Naive thymus-derived CD4-positive, alpha-beta T cell (primary cell): ENCODE results near the gene PDGFD. TPM values are rescaled to one million over a fixed set of nuclear protein-coding genes. Genes with fewer than 3 reads are reported as not detected.

ENCODE experiments used
- ATAC-seq: fragments of 150-1000 bp; cut with Tn5 transposase; 2 replicates; pipeline ENCODE4 v1.10.0; 2021; ENCODE audit warnings: mild to moderate bottlenecking, moderate library complexity
- CTCF ChIA-PET: fragments of 350-600 bp; sonication (Branson Sonifier 250); formaldehyde crosslinking; loops from one replicate; lab custom pipeline; 2021; ENCODE audit warnings: antibody characterized with exemption; lab: Charles Lee
- POLR2A ChIA-PET: fragments of 350-600 bp; sonication (Branson Sonifier 250); formaldehyde crosslinking; loops from one replicate; lab custom pipeline; 2021; ENCODE audit warnings: antibody characterized with exemption, inconsistent platforms; lab: Charles Lee
- DNase-seq, 9 donors: peaks; one replicate each; pipeline versions ENCODE4 v3.0.0 to v3.0.0-alpha.2; 2020 to 2022; ENCODE audit warnings: mixed read lengths in 1 of 9
- H3K27ac ChIP-seq: one replicate; pipeline ENCODE4 v1.7.0; 2013; ENCODE audit warnings: mild to moderate bottlenecking, low read depth, low read length, moderate library complexity
- H3K27me3 ChIP-seq, 2 donors: one replicate each; pipeline ENCODE4 v1.7.0; 2013; ENCODE audit warnings: low read length in 2 of 2, mild to moderate bottlenecking in 2 of 2, moderate library complexity in 2 of 2; ENCODE audit not compliant: control insufficient read depth in 2 of 2, insufficient read depth in 2 of 2
- H3K36me3 ChIP-seq, 3 experiments: 1 replicate in 2 of 3; 2 replicates in 1 of 3; pipeline ENCODE4 v1.7.0; 2013; ENCODE audit warnings: low read length in 3 of 3, mild to moderate bottlenecking in 3 of 3, moderate library complexity in 1 of 3; ENCODE audit not compliant: insufficient read depth in 3 of 3, control insufficient read depth in 2 of 3
- H3K4me1 ChIP-seq, 2 donors: one replicate each; pipeline ENCODE4 v1.7.0; 2013; ENCODE audit warnings: low read length in 2 of 2, mild to moderate bottlenecking in 2 of 2, moderate library complexity in 1 of 2; ENCODE audit not compliant: control insufficient read depth in 2 of 2, insufficient read depth in 2 of 2
- H3K4me3 ChIP-seq: 2 replicates; pipeline ENCODE4 v1.7.0; 2013; ENCODE audit warnings: mild to moderate bottlenecking, low read length
- H3K9me3 ChIP-seq, 3 experiments: 1 replicate in 2 of 3; 2 replicates in 1 of 3; pipeline ENCODE4 v1.7.0; 2013; ENCODE audit warnings: low read length in 3 of 3; ENCODE audit not compliant: control insufficient read depth in 2 of 3
- H3K27ac Mint-ChIP-seq, 9 donors: one replicate each; pipeline ENCODE4 v1.8.0; 2020 to 2022; ENCODE audit warnings: mixed read lengths in 9 of 9, mild to moderate bottlenecking in 8 of 9, moderate library complexity in 5 of 9, inconsistent platforms in 2 of 9
- H3K27me3 Mint-ChIP-seq, 5 donors: one replicate each; pipeline ENCODE4 v1.8.0; 2021 to 2022; ENCODE audit warnings: mixed read lengths in 5 of 5, mild to moderate bottlenecking in 1 of 5
- H3K36me3 Mint-ChIP-seq, 5 donors: one replicate each; pipeline ENCODE4 v1.8.0; 2020 to 2022; ENCODE audit warnings: mixed read lengths in 5 of 5, mild to moderate bottlenecking in 3 of 5, inconsistent platforms in 1 of 5
- H3K4me1 Mint-ChIP-seq, 7 donors: one replicate each; pipeline ENCODE4 v1.8.0; 2020 to 2022; ENCODE audit warnings: mixed read lengths in 7 of 7, mild to moderate bottlenecking in 3 of 7, inconsistent platforms in 1 of 7
- H3K4me3 Mint-ChIP-seq, 10 donors: one replicate each; pipeline ENCODE4 v1.8.0; 2020 to 2022; ENCODE audit warnings: mild to moderate bottlenecking in 10 of 10, mixed read lengths in 10 of 10, moderate library complexity in 6 of 10, inconsistent platforms in 2 of 10
- H3K9me3 Mint-ChIP-seq, 11 donors: one replicate each; pipeline ENCODE4 v1.8.0; 2020 to 2022; ENCODE audit warnings: mixed read lengths in 11 of 11, mild to moderate bottlenecking in 4 of 11, inconsistent platforms in 1 of 11, moderate library complexity in 1 of 11
- intact Hi-C, 2 donors: fragments of 100-400 bp; cut with micrococcal nuclease; formaldehyde crosslinking; loops; one replicate each; pipeline ENCODE4 v1.15.1; 2023
- polyA plus RNA-seq, 2 donors: library from polyadenylated mRNA; unstranded; fragments of 300-500 nt; fragmentation: Illumina TruSeq; gene quantifications; one replicate each; pipeline ENCODE4 v1.2.3, GENCODE V29; 2021
- total RNA-seq, 6 experiments: library from RNA in 5 of 6; stranded (reverse) in 5 of 6; gene quantifications; 1 replicate in 5 of 6; 2 replicates in 1 of 6; pipeline ENCODE4 v1.2.3 and lab custom pipeline; 2021 to 2026

The PDGFD gene
- total and polyA plus RNA-seq, 7 experiments from 2014 or later = 0.05 to 3.6 (median 0.26) TPM; not detected in 3

- Mint-ChIP-seq H3K9me3 (no peaks in the 10 kb centered on the region), H3K4me3 (no peak overlapping the region), H3K27me3 (no peaks in the 10 kb centered on the region), H3K27ac (no peak overlapping the region), H3K4me1 (no peaks in the 10 kb centered on the region), H3K36me3 (no peaks in the 10 kb centered on the region)
- Histone ChIP-seq H3K4me3 (no peak overlapping the region), H3K27ac (no peak overlapping the region), H3K36me3 (no peaks in the 10 kb centered on the region), H3K4me1 (no peaks in the 10 kb centered on the region), H3K9me3 (no peaks in the 10 kb centered on the region), H3K27me3 (no peaks in the 10 kb centered on the region)
- CTCF ChIA-PET = no interaction called here
- ATAC-seq (no peak), DNase-seq (no peak)
- POLR2A ChIA-PET = no interaction called here
- intact Hi-C loops = no loop called here
These were observed 236.4 kb downstream of the PDGFD start for GRCh38 chr11:103927535-103927934.

- no peaks in the 10 kb centered on the region for H3K4me1 Mint-ChIP-seq
- POLR2A ChIA-PET = no interaction called here
These were observed 237.0 kb downstream of the PDGFD start for GRCh38 chr11:103926990-103927389.

GRCh38 chr11:103924166-103925013 lies 239.6 kb downstream of the PDGFD start:
- Histone ChIP-seq H3K27ac (no peak overlapping the region), H3K4me3 (no peak overlapping the region), H3K36me3 (no peaks in the 10 kb centered on the region), H3K27me3 (no peaks in the 10 kb centered on the region), H3K9me3 (no peaks in the 10 kb centered on the region), H3K4me1 (no peaks in the 10 kb centered on the region)
- Mint-ChIP-seq H3K9me3 (peaks cover 0 to 3% (median 0%) of the 10 kb centered on the region in 11 donors), H3K4me3 (no peak overlapping the region), H3K27me3 (no peaks in the 10 kb centered on the region), H3K27ac (no peak overlapping the region), H3K36me3 (no peaks in the 10 kb centered on the region), H3K4me1 (no peaks in the 10 kb centered on the region)
- ATAC-seq (no peak), DNase-seq (no peak)
- POLR2A ChIA-PET = no interaction called here
- intact Hi-C loops = no loop called here
- CTCF ChIA-PET = no interaction called here

More at GRCh38 chr11:103926990-103927389, 237.0 kb downstream of the PDGFD start:
- Mint-ChIP-seq H3K36me3 (no peaks in the 10 kb centered on the region), H3K9me3 (no peaks in the 10 kb centered on the region), H3K27me3 (no peaks in the 10 kb centered on the region), H3K4me3 (no peak overlapping the region), H3K27ac (no peak overlapping the region)
- Histone ChIP-seq H3K27me3 (no peaks in the 10 kb centered on the region), H3K4me3 (no peak overlapping the region), H3K27ac (no peak overlapping the region), H3K4me1 (no peaks in the 10 kb centered on the region), H3K36me3 (no peaks in the 10 kb centered on the region), H3K9me3 (no peaks in the 10 kb centered on the region)
- no peak for ATAC-seq
- CTCF ChIA-PET = no interaction called here
- DNase-seq = no peak
- intact Hi-C loops = no loop called here

GRCh38 chr11:103923451-103923931 lies 240.5 kb downstream of the PDGFD start:
- no peak overlapping the region for H3K4me3 ChIP-seq
- H3K9me3 ChIP-seq = no peaks in the 10 kb centered on the region
- H3K27ac Mint-ChIP-seq = no peak overlapping the region
- H3K4me1 ChIP-seq = no peaks in the 10 kb centered on the region
- intact Hi-C loops = no loop called here
- H3K4me3 Mint-ChIP-seq = no peak overlapping the region
- CTCF ChIA-PET = no interaction called here
- no peaks in the 10 kb centered on the region for H3K36me3 Mint-ChIP-seq
- H3K27ac ChIP-seq = no peak overlapping the region
- H3K27me3 ChIP-seq = no peaks in the 10 kb centered on the region
- POLR2A ChIA-PET = no interaction called here
- H3K4me1 Mint-ChIP-seq = no peaks in the 10 kb centered on the region
- DNase-seq = no peak
- no peaks in the 10 kb centered on the region for H3K27me3 Mint-ChIP-seq
- H3K9me3 Mint-ChIP-seq = peaks cover 0 to 3% (median 0%) of the 10 kb centered on the region in 11 donors
- H3K36me3 ChIP-seq = no peaks in the 10 kb centered on the region
- no peak for ATAC-seq

- no peaks in the 10 kb centered on the region for H3K4me1 Mint-ChIP-seq
- no peaks in the 10 kb centered on the region for H3K27me3 Mint-ChIP-seq
- DNase-seq (no peak), ATAC-seq (no peak)
- no peaks in the 10 kb centered on the region for H3K36me3 ChIP-seq
- ChIA-PET POLR2A (no interaction called here), CTCF (no interaction called here)
- H3K36me3 Mint-ChIP-seq = no peaks in the 10 kb centered on the region
- no peak overlapping the region for H3K27ac ChIP-seq
- no peaks in the 10 kb centered on the region for H3K9me3 ChIP-seq
- no peak overlapping the region for H3K27ac Mint-ChIP-seq
- no peaks in the 10 kb centered on the region for H3K27me3 ChIP-seq
- H3K4me3 ChIP-seq = no peak overlapping the region
- H3K9me3 Mint-ChIP-seq = peaks cover 0 to 5% (median 0%) of the 10 kb centered on the region in 11 donors
- intact Hi-C loops = no loop called here
- no peaks in the 10 kb centered on the region for H3K4me1 ChIP-seq
- H3K4me3 Mint-ChIP-seq = no peak overlapping the region
These were observed 243.0 kb downstream of the PDGFD start for GRCh38 chr11:103920933-103921332.

- no peak overlapping the region for H3K4me3 ChIP-seq
- DNase-seq (no peak), ATAC-seq (no peak)
- intact Hi-C loops = no loop called here
- ChIA-PET CTCF (no interaction called here), POLR2A (no interaction called here)
- H3K9me3 Mint-ChIP-seq = peaks cover 0 to 10% (median 1%) of the 10 kb centered on the region in 11 donors
- H3K4me1 ChIP-seq = no peaks in the 10 kb centered on the region
- H3K27me3 ChIP-seq = no peaks in the 10 kb centered on the region
- H3K4me3 Mint-ChIP-seq = no peak overlapping the region
- no peaks in the 10 kb centered on the region for H3K9me3 ChIP-seq
- H3K36me3 Mint-ChIP-seq = no peaks in the 10 kb centered on the region
- H3K27ac ChIP-seq = no peak overlapping the region
- H3K27ac Mint-ChIP-seq = no peak overlapping the region
- H3K36me3 ChIP-seq = no peaks in the 10 kb centered on the region
- no peaks in the 10 kb centered on the region for H3K4me1 Mint-ChIP-seq
- H3K27me3 Mint-ChIP-seq = no peaks in the 10 kb centered on the region
These were observed 243.5 kb downstream of the PDGFD start for GRCh38 chr11:103920449-103920848.

GRCh38 chr11:103910721-103911120 lies 253.2 kb downstream of the PDGFD start:
- POLR2A ChIA-PET = no interaction called here
- CTCF ChIA-PET = no interaction called here
- Mint-ChIP-seq H3K4me3 (no peak overlapping the region), H3K36me3 (no peaks in the 10 kb centered on the region), H3K4me1 (peaks cover 0 to 6% (median 0%) of the 10 kb centered on the region in 7 donors), H3K9me3 (peaks cover 0 to 46% (median 22%) of the 10 kb centered on the region in 11 donors), H3K27me3 (no peaks in the 10 kb centered on the region), H3K27ac (peak overlapping the region in 1 of 9 donors; percentile 48)
- no peaks in the 10 kb centered on the region for H3K36me3 ChIP-seq
- intact Hi-C loops = no loop called here
- H3K9me3 ChIP-seq = no peaks in the 10 kb centered on the region
- H3K27ac ChIP-seq = no peak overlapping the region
- no peak for ATAC-seq
- DNase-seq = no peak
- H3K4me3 ChIP-seq = no peak overlapping the region
- H3K4me1 ChIP-seq = no peaks in the 10 kb centered on the region
- H3K27me3 ChIP-seq = no peaks in the 10 kb centered on the region
